Kidney (tissue), 14 donors: ENCODE measurements around the gene KLHL7. TPM values are rescaled to one million over a fixed set of nuclear protein-coding genes. Genes with fewer than 3 reads are reported as not detected.
A peak's percentile ranks its signal among the peaks of the same experiment; 100 is the strongest.
"Not testable (repeated sequence)": the region's sequence is repeated elsewhere in the genome, so short reads cannot be mapped to it uniquely, and the experiment has no call there.

Experiments used
- DNase-seq, 5 donors: peaks; one replicate each; pipeline ENCODE4 v3.0.0-alpha.2; 2013 to 2020
- FAIRE-seq: peaks from 2 replicates; lab custom pipeline; 2012; peaks lifted over from hg19 to GRCh38; lab: Jason Lieb, UNC
- H3K27ac ChIP-seq, 2 donors: one replicate each; pipeline ENCODE4 v1.7.0; 2013; ENCODE audit warnings: low read depth in 2 of 2, low read length in 2 of 2, inconsistent platforms in 1 of 2
- H3K27me3 ChIP-seq: one replicate; pipeline ENCODE4 v1.7.1; 2013; ENCODE audit warnings: low read length, inconsistent platforms; ENCODE audit not compliant: control insufficient read depth, insufficient read depth
- H3K36me3 ChIP-seq, 3 donors: one replicate each; pipeline versions ENCODE4 v1.7.0 to v1.7.1; 2013; ENCODE audit warnings: low read length in 3 of 3, control low read depth in 1 of 3, inconsistent platforms in 1 of 3; ENCODE audit not compliant: insufficient read depth in 3 of 3, control insufficient read depth in 2 of 3
- H3K4me1 ChIP-seq, 3 donors: one replicate each; pipeline versions ENCODE4 v1.7.0 to v1.7.1; 2013; ENCODE audit warnings: low read length in 3 of 3, inconsistent platforms in 1 of 3, low read depth in 1 of 3; ENCODE audit not compliant: control insufficient read depth in 2 of 3, insufficient read depth in 2 of 3
- H3K4me3 ChIP-seq, 3 donors: one replicate each; pipeline versions ENCODE4 v1.7.0 to v1.8.1; 2013; ENCODE audit warnings: low read length in 3 of 3, control low read depth in 1 of 3, inconsistent platforms in 1 of 3
- H3K9ac ChIP-seq, 3 donors: one replicate each; pipeline versions ENCODE4 v1.7.0 to v1.7.1; 2013; ENCODE audit warnings: low read length in 3 of 3, control low read depth in 1 of 3, inconsistent platforms in 1 of 3
- H3K9me3 ChIP-seq, 3 donors: one replicate each; pipeline versions ENCODE4 v1.7.0 to v1.7.1; 2013; ENCODE audit warnings: low read length in 3 of 3, control low read depth in 1 of 3, inconsistent platforms in 1 of 3; ENCODE audit not compliant: control insufficient read depth in 2 of 3, insufficient read depth in 1 of 3
- CTCF ChIP-seq: IDR thresholded peaks from 3 replicates; pipeline ENCODE4 v1.5.1; 2012; ENCODE audit warnings: mild to moderate bottlenecking, moderate library complexity, borderline replicate concordance; ENCODE audit not compliant: insufficient read depth; ENCODE audit errors: extremely low read depth
- intact Hi-C: fragments of 100-400 bp; cut with DNase I; formaldehyde crosslinking; loops from one replicate; pipeline ENCODE4 v1.11.1; 2022
- polyA plus RNA-seq: library from polyadenylated mRNA; stranded (reverse); fragments of 350-450 nt; fragmentation: Illumina TruSeq; extraction: RNeasy Lipid Tissue Mini Kit (QIAGEN cat#74804); gene quantifications from one replicate; pipeline ENCODE4 v1.2.3, GENCODE V29; 2014; ENCODE audit warnings: low read depth, low replicate concordance; ENCODE audit not compliant: insufficient read depth
- total RNA-seq: library from RNA; stranded (reverse); fragmentation: NEBNext Ultra II Directional; extraction: Animal tissue kit (Norgen Biotek cat#: 25700); gene quantifications from one replicate; pipeline ENCODE4 v1.2.1, GENCODE V29; 2021
- donor health status: control.
- donor health status: control.
- donor health status: control.
- donor health status: control.
- donor health status: control.
- donor health status: DM: yes; HTN: yes; CAD: no.
- donor health status: Normal renal cell carcinoma (clear cell type).

Gene KLHL7
- total and polyA plus RNA-seq, 2 donors from 2014 or later: 13.3 to 20.6 TPM

DNA sequence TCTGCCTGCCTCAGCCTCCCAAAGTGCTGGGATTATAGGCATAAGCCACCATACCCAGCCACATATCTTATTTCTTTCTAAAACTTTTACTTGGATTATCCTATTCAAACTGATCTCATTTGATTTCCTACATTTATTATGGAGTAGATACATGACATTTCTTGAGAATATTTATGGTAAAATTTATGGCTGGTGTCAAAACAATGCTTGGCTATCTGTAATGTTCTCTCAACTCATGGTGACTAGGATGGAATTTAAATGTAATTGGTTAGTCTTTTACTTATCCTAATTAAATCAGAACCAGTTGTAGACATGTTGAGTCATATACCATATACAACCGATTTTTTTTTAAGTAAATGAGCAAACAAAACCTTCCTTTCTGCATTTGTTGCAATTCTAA lies 80.4 kb downstream of the KLHL7 start:
- intact Hi-C loops: no loop called here
- Histone ChIP-seq H3K27me3 (no peaks in the 10 kb centered on the region), H3K36me3 (peaks cover 6 to 18% (median 8%) of the 10 kb centered on the region in 3 donors), H3K9me3 (no peaks in the 10 kb centered on the region), H3K4me1 (peaks cover 0 to 3% (median 0%) of the 10 kb centered on the region in 3 donors), H3K9ac (no peak overlapping the region), H3K27ac (no peak overlapping the region), H3K4me3 (no peak overlapping the region)
- no peak for TF ChIP-seq CTCF
- no peak for DNase-seq
- FAIRE-seq: no peak

GRCh38 chr7:23191022-23191421 lies 85.4 kb downstream of the KLHL7 start:
- intact Hi-C loops: no loop called here
- DNase-seq: no peak

DNA sequence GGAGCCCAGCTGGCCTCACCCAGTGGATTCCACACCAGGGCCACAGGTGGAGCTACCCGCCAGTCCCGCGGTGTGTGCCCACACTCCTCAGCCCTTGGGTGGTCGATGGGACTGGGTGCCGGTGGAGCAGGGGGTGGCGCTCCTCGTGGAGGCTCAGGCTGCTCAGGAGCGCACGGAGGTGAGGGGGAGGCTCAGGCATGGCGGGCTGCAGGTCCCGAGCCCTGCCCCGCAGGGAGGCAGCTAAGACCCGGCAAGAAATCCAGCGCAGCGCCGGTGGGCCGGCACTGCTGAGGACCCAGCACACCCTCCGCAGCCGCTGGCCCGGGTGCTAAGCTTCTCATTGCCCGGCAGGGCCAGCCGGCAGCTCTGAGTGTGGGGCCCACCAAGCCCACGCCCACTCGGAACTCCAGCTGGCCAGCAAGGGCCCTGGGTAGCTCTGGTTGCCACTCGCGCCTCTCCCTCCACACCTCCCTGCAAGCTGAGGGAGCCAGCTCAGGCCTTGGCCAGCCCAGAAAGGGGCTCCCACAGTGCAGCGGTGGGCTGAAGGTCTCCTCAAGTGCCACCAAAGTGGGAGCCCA lies 88.2 kb downstream of the KLHL7 start:
- H3K9me3 ChIP-seq, FAIRE-seq, H3K4me3 ChIP-seq, H3K36me3 ChIP-seq, H3K27me3 ChIP-seq, H3K27ac ChIP-seq, H3K4me1 ChIP-seq, H3K9ac ChIP-seq, intact Hi-C loops, DNase-seq: not testable (repeated sequence)

More at GRCh38 chr7:23191022-23191421, 85.4 kb downstream of the KLHL7 start:
- no peak overlapping the region for H3K4me3 ChIP-seq
- no peaks in the 10 kb centered on the region for H3K4me1 ChIP-seq
- FAIRE-seq: no peak
- H3K9ac ChIP-seq: no peak overlapping the region
- H3K27me3 ChIP-seq: no peaks in the 10 kb centered on the region
- TF ChIP-seq CTCF: no peak
- H3K27ac ChIP-seq: no peak overlapping the region
- peaks cover 6 to 20% (median 8%) of the 10 kb centered on the region in 3 donors for H3K36me3 ChIP-seq
- H3K9me3 ChIP-seq: no peaks in the 10 kb centered on the region

DNA sequence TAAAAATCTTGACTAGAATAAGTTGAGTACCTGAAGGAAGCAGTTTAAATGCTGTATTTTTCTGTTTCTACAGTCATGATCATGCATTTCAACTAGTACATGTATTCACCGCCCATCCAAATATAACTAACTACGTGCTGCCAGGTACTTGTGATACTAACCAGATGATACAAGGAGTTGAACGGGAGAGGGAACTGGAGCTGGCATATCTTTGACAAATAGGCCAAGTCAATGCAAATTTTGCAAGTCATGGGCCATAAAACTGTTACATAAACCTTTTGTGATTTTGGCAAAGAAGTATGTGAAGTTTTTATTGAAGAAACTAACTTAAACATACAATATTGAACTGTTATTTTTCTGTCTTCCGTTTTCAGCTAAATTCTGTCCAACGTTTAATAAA lies 90.7 kb downstream of the KLHL7 start:
- peaks cover 4 to 16% (median 6%) of the 10 kb centered on the region in 3 donors for H3K36me3 ChIP-seq
- H3K27ac ChIP-seq: no peak overlapping the region
- intact Hi-C loops: no loop called here
- no peaks in the 10 kb centered on the region for H3K27me3 ChIP-seq
- DNase-seq (peak in 1 of 5 donors; percentile 20), FAIRE-seq (no peak)
- no peaks in the 10 kb centered on the region for H3K4me1 ChIP-seq
- H3K9ac ChIP-seq: no peak overlapping the region
- TF ChIP-seq CTCF: no peak
- no peak overlapping the region for H3K4me3 ChIP-seq
- H3K9me3 ChIP-seq: no peaks in the 10 kb centered on the region

DNA sequence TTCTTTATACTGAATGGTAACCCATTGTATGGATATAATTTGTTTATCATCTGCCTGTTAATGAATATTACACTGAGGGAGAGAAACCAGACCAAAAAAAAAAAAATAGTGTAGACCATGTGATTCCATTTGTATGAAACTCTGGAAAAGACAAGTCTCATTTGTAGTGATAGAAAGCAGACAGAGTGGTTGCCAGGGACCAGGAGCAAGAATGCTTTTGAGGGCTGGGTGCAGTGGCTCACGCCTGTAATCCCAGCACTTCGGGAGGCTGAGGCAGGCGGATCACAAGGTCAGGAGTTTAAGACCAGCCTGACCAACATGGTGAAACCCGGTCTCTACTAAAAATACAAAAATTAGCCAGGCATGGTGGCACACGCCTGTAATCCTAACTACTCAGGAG lies 92.2 kb downstream of the KLHL7 start:
- H3K27ac ChIP-seq, H3K4me1 ChIP-seq, H3K9me3 ChIP-seq, H3K9ac ChIP-seq, FAIRE-seq, DNase-seq, H3K27me3 ChIP-seq, intact Hi-C loops, H3K4me3 ChIP-seq: not testable (repeated sequence)
- H3K36me3 ChIP-seq: peaks cover 4 to 13% (median 6%) of the 10 kb centered on the region in 3 donors
